ENCODE results near the gene AGBL2.
"Not testable (repeated sequence)": the region's sequence is repeated elsewhere in the genome, so short reads cannot be mapped to it uniquely, and the experiment has no call there.

Gene AGBL2

DNA sequence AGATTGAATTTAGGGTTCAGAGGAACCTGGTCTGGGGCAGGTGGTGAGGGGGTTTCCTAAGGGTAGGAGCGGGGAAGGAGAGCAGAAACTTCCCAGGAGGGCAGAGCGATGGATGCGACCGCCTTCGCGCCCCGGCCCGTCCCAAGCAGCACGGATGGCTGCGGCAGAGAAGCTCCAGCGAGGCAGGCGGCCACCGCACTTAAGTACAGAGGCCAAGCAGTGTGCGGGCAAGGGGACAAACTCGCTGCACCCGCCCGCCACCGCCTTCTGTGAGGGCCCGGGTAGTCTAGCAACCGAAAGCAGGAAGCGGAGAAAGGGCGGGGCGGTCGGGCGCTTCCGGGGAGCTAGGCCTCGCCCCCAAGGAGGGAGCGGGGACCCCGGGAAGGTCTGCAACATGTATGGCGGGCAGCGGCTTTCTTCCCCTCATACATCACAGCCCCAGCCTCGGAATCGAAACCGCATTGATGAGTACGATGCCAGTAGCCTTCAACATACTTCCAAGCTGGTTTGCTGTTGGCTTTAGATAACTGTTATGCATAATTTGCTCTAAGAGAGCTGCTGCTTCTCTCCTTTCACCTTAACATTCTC, at the start of gene AGBL2:
AGBL2 (minus strand) TSS at position 288 of the 588 bp plus-strand sequence. CDS start 719 bp downstream, outside the sequence.
- in situ Hi-C loops (cut with MboI; ENCODE audit: low sequenced_read_pairs), result no loop called here

DNA sequence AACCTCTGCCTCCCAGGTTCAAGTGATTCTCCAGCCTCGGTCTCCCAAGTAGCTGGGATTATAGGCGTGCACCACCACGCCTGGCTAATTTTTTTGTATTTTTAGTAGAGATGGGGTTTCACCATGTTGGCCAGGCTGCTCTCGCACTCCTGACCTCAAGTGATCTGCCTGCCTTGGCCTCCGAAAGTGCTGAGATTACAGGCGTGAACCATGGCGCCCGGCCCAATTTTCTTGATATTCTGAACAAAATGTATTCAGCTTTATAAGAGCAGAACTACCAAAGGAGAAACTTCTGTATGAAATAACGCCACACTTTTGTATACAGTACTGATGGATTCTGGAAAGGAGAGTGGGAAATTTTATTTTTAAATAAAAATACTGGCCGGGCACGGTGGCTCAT, 44.1 kb upstream of the AGBL2 start:
- in situ Hi-C loops (cut with MboI; ENCODE audit: low sequenced_read_pairs), result loop anchor here (25.0 kb wide), 1 partner anchor 472 kb away; no protein-coding TSS in a partner anchor

DNA sequence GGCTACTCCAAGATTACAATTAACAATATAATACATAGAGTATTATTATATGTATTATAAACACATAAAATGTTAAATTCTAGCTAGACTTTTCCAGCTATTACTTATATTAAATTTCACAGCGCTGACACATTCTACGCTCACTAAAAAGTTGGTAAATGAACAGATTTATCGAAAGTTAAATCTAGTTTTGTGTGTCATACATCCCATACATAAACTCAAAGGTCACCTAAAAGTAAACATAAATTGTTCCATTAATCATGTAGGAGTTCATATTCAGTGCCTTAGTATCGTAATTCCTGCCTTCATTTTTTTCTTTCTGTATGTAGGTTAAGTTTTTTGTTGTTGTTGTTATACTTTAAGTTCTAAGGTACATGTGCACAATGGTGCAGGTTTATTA, 41.0 kb upstream of the AGBL2 start:
- in situ Hi-C loops (cut with MboI; ENCODE audit: low sequenced_read_pairs), result loop anchor here (25.0 kb wide), 1 partner anchor 469 kb away; no protein-coding TSS in a partner anchor

- in situ Hi-C loops (cut with MboI; ENCODE audit: low sequenced_read_pairs), result loop anchor here (25.0 kb wide), 1 partner anchor 463 kb away; no protein-coding TSS in a partner anchor
Observed at GRCh38 chr11:47750725-47751124, 35.6 kb upstream of the AGBL2 start.

DNA sequence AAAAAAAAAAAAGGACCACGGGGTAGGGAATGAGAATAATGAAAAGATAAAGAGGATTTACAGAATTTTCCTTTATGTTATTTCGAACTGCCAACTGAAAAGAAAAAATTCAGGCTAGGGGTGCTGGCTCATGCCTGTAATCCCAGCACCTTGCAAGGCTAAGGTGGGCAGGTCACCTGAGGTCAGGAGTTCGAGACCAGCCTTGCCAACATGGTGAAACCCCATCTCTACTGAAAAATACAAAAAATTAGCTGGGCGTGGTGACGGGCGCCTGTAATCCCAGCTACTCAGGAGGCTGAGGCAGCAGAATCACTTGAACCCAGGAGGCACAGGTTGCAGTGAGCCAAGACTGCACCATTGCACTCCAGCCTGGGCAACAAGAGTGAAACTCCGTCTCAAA, 27.3 kb upstream of the AGBL2 start:
- in situ Hi-C loops (cut with MboI; ENCODE audit: low sequenced_read_pairs), result loop anchor here (25.0 kb wide), 1 partner anchor 95 kb away; the partner anchor contains the start of gene NUP160

DNA sequence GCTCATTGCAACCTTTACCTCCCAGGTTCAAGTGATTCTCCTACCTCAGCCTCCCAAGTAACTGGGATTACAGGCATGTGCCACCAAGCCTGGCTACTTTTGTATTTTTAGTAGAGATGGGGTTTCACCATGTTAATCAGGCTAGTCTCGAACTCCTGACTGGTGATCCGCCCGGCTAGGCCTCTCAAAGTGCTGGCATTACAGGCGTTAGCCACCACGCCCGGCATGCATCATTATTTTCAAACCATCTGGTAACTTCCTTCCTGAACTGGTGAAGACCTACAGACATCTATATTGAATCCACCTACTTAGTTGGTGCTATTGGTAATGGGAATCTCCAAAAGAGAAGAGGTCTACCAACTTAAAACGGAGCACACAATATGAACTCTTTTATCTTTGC, 22.6 kb upstream of the AGBL2 start:
- in situ Hi-C loops (cut with MboI; ENCODE audit: low sequenced_read_pairs), result loop anchor here (25.0 kb wide), 1 partner anchor 99 kb away; the partner anchor contains the start of gene NUP160

GRCh38 chr11:47732271-47732670, 17.1 kb upstream of the AGBL2 start:
- in situ Hi-C loops (cut with MboI; ENCODE audit: low sequenced_read_pairs), result loop anchor here (25.0 kb wide), 1 partner anchor 105 kb away; the partner anchor contains the start of gene NUP160

- in situ Hi-C loops (cut with MboI; ENCODE audit: low sequenced_read_pairs), result loop anchor here (25.0 kb wide), 1 partner anchor 106 kb away; the partner anchor contains the start of gene NUP160
Observed at GRCh38 chr11:47731475-47731874, 16.3 kb upstream of the AGBL2 start.

- in situ Hi-C loops (cut with MboI; ENCODE audit: low sequenced_read_pairs), result loop anchor here (25.0 kb wide), 1 partner anchor 110 kb away; the partner anchor contains the start of gene NUP160
Observed at GRCh38 chr11:47726878-47727514, 11.8 kb upstream of the AGBL2 start.

DNA sequence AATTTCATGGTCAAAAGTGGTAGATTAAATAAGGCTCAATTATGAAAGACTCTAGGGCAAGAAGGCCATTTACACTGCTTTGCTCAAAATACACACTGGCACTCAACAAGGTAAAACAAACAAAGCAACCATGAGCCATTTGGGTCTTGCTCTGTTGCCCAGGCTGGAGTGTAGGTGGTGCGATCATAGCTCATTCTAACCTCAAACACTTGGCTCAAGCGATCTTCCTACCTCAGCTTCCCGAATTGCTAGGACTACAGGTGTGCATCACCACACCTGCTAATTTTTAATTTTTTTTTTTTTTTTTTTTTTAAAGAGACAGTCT, 10.9 kb upstream of the AGBL2 start:
- in situ Hi-C loops (cut with MboI; ENCODE audit: low sequenced_read_pairs), result loop anchor here (25.0 kb wide), 1 partner anchor 111 kb away; the partner anchor contains the start of gene NUP160

GRCh38 chr11:47725442-47726117, 10.4 kb upstream of the AGBL2 start:
- in situ Hi-C loops (cut with MboI; ENCODE audit: low sequenced_read_pairs), result loop anchor here (25.0 kb wide), 1 partner anchor 112 kb away; the partner anchor contains the start of gene NUP160

DNA sequence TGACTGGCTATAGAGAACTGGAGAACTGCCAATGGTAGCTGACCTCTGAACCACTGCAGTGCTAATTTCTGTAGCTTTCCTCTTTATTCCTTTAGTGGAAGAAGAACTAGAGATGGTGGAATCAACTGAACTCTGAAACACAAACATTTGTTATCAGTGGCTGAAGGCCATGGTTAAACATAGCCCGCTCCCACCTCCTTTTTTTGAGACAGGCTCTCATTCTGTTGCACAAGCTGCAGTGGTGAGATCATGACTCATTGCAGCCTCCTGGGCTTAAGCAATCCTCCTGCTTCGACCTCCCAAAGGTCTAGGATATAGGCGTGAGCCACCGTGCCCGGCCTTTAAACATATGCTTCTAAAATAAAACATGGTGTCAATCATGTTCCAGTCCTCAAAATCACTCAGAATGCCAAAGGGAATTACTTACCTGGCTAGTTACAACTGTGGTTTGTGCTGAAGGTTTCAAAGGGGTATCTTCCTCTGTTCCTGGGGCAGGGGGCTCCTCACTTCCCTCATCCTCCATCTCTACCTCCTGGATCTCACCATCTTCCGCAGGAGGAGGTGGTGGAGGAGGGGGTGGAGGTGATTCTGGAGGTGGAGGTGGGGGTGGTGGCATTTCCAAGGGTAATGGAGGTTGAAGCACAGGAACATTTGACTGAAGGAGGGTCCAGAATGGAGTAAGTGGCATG, 9.0 kb upstream of the AGBL2 start:
- in situ Hi-C loops (cut with MboI; ENCODE audit: low sequenced_read_pairs), result no loop called here

DNA sequence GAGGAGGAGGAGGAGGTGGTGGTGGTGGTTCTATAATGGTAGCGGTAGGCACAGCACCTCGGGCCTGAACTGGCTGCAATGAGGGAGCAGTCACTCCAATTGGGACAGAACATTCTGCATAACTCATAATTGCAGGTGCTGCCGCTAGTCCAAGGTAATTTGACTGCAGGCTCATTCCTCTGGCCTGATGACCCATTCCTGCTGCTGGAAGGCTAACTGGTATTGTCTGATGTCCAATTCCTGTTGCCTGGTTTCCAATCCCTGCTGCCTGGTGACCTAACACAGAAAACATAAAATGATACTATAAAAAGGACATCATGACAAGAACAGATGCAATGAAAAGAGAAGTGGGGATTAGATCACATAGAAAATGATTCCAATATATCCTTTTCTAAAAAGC, 7.9 kb upstream of the AGBL2 start:
- in situ Hi-C loops (cut with MboI; ENCODE audit: low sequenced_read_pairs), result no loop called here

GRCh38 chr11:47720651-47721050, 5.5 kb upstream of the AGBL2 start:
- in situ Hi-C loops (cut with MboI; ENCODE audit: low sequenced_read_pairs), result no loop called here

DNA sequence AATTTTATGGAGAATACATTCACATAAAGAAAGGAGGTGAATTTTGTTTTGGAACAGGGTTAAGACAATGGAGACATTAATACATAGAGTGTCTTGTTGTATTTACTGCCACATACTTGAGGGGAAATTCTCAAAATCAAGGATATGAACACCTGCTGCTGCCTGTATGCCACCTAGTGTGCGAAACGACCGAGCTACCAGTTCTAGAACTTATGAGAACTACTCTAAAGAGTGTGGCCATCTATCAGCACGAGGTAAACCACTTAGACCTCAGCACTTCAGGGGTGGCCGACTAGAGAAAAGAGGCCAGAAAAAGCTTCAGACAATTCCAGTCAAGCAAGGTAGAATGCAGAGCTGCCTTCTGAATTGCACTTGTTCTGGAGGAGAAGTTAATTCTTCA, 1.5 kb upstream of the AGBL2 start:
- in situ Hi-C loops (cut with MboI; ENCODE audit: low sequenced_read_pairs), result no loop called here

DNA sequence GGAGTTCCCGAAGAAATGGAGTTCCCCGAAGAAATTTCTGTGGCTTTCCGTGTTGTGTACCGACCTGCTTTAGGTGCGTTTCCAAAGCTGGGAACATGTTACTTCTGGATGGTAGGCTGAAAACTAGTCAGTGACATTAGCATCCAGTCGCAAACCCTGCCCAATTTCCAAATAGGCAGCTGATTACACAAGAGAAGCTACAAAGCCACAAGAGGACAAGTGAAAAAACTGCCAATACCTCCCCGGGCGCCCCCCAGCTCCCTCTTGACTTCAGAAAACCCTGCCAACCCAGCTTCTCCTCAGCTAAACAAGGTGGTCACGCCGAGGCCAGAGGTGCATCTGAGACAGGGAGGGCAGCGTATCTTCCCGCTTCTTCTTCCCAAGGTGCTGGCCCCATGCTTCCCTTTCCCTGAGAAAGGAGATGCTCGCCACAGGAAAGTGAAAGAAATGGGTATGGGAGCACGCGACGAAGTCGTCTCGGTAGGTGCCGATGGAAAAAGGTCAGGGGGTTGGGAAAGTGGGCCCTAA, 551 bp downstream of the AGBL2 start:
- in situ Hi-C loops (cut with MboI; ENCODE audit: low sequenced_read_pairs), result no loop called here

DNA sequence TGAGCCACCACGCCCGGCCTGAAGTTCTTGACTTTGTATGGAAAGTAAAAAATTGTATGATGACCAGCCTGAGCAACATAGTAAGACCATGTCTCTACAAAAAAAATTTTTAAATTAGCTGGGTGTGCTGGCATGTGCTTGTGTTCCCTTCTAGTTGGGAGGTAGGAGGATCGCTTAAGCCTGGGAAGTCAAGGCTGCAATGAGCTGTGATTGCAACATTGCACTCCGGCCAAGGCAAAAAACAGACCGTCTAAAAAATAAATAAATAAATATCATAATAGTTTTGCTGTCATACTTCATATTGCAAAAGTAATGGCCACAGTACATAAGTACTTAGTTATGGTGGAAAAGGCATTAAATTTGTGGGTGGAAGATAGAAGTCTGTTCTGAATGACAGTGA, 3.4 kb downstream of the AGBL2 start:
- in situ Hi-C loops (cut with MboI; ENCODE audit: low sequenced_read_pairs), result no loop called here

- in situ Hi-C loops (cut with MboI; ENCODE audit: low sequenced_read_pairs), result no loop called here
Observed at GRCh38 chr11:47711225-47711624, 3.9 kb downstream of the AGBL2 start.

GRCh38 chr11:47707275-47707786, 7.8 kb downstream of the AGBL2 start:
- in situ Hi-C loops (cut with MboI; ENCODE audit: low sequenced_read_pairs), result not testable (repeated sequence)

DNA sequence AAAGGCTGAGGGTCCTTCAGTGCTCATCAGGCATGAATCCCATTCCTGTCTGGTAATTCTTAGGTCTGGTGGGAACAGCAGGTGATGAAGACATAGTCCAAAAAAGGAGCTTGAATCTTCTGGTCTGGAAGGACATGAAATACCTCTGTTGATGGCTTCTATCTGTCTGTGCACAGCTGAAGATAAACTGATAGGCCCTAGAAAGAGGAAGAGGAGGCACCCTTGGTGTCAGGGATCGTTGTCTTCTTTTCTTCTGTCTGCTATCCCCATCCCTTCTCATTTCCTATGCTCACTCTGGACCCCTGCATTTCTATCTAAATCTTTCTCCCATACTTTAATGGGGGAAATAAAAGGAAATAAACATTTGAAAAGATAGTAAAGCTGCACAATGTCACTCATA, 9.4 kb downstream of the AGBL2 start:
- in situ Hi-C loops (cut with MboI; ENCODE audit: low sequenced_read_pairs), result no loop called here

DNA sequence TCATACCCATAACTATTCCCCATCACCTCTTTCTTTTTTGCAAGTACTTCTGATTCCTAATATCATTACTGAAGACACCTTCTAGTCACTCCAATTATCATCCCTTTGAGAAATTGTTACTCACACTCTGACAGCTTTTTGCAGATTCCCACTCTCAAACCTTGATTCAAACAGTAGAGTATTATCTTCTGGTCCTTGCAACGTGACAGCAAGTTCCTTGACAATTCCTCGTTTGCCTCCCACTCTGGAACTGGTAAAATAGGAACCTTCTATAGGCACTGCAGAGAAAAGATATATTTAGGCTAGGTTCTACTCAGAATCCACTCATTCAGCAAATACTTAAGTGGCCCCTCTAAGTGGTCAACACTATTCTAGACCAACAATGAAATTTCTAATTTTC, 23.2 kb downstream of the AGBL2 start:
- in situ Hi-C loops (cut with MboI; ENCODE audit: low sequenced_read_pairs), result no loop called here

Data from HL-60/S4 treated with retinoic acid at 250 ng/mL for 4 days and 3 days (cell line).